ENCODE data around the gene ACTL6B.

DNA sequence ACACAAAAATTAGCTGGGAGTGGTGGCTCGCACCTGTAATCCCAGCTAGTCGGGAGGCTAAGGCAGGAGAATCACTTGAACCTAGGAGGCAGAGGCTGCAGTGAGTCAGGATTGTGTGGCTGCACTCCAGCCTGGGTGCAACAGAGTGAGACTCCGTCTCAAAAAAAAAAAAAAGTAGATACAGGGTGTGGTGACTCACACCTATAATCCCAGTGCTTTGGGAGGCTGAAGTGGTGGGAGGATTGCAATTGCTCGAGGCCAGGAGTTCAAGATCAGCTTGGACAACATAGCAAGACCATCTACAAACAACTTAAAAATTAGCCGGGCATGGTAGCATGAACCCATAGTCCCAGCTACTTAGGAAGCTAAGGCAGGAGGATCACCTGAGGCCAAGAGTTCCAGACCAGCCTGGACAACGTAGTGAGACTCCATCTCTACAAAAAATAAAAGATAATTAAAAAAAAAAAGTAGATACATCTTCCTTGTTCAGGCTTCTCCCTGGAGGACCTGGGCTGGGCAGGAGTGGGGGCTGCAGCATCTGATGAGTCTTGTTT is 41.9 kb downstream of the ACTL6B start:
- TF ChIP-seq CTCF (IDR thresholded peaks at IDR 0.05; ENCODE audit: poor library complexity, severe bottlenecking) = no peak
- TF ChIP-seq EP300 (conservative IDR thresholded peaks at IDR 0.05; ENCODE audit: poor library complexity, severe bottlenecking) = no peak
- TF ChIP-seq MXI1 (conservative IDR thresholded peaks at IDR 0.05; ENCODE audit: poor library complexity, severe bottlenecking) = no peak
- TF ChIP-seq EZH2 (IDR thresholded peaks at IDR 0.05; ENCODE audit: borderline replicate concordance, insufficient read depth, low read length, poor library complexity, severe bottlenecking) = no peak
- no peak for TF ChIP-seq POLR2AphosphoS5 (IDR thresholded peaks at IDR 0.05)
- no peak for TF ChIP-seq RAD21 (conservative IDR thresholded peaks at IDR 0.05)
- no peak for TF ChIP-seq SMC3 (conservative IDR thresholded peaks at IDR 0.05; ENCODE audit: poor library complexity)
- TF ChIP-seq TAF1 (IDR thresholded peaks at IDR 0.05; ENCODE audit: low read depth) = no peak

Data from neural cell (in vitro differentiated cells).